GM12872 (cell line): ENCODE results near the gene ATAD3B.

Experiments
- TF ChIP-seq, protein P1 (sequence below): IDR thresholded peaks from 3 replicates; pipeline ENCODE4 v1.5.1; 2011; ENCODE audit warnings: low read depth, mild to moderate bottlenecking, low read length, moderate library complexity; ENCODE audit not compliant: insufficient read depth

The ATAD3B gene, protein sequence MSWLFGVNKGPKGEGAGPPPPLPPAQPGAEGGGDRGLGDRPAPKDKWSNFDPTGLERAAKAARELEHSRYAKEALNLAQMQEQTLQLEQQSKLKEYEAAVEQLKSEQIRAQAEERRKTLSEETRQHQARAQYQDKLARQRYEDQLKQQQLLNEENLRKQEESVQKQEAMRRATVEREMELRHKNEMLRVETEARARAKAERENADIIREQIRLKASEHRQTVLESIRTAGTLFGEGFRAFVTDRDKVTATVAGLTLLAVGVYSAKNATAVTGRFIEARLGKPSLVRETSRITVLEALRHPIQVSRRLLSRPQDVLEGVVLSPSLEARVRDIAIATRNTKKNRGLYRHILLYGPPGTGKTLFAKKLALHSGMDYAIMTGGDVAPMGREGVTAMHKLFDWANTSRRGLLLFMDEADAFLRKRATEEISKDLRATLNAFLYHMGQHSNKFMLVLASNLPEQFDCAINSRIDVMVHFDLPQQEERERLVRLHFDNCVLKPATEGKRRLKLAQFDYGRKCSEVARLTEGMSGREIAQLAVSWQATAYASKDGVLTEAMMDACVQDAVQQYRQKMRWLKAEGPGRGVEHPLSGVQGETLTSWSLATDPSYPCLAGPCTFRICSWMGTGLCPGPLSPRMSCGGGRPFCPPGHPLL

DNA sequence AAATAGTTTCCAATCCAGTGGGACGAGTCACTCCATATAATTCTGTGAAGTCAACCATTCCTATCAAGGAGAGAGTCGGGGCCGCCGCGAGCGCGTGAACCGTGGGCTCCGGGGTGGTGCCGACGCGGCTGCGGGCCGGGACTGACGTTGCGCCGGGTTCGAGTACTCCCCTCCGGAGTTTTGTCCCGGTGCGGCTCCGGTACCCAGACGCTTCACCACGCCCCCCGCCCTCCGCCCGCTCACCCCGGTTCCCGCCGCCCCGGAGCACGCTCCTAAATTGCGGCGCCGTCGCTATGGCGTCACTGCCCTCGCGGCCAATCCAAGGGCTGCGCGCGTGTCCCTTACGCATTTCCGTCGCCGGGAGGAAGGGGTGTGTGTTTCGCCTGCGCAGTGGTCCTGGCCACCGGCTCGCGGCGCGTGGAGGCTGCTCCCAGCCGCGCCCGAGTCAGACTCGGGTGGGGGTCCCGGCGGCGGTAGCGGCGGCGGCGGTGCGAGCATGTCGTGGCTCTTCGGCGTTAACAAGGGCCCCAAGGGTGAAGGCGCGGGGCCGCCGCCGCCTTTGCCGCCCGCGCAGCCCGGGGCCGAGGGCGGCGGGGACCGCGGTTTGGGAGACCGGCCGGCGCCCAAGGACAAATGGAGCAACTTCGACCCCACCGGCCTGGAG lies at the start of gene ATAD3B:
Gene ATAD3B (plus strand): TSS at position 377 of the 664 bp plus-strand sequence. CDS start 120 bp downstream, at position 497.
- TF ChIP-seq, protein P1, sequence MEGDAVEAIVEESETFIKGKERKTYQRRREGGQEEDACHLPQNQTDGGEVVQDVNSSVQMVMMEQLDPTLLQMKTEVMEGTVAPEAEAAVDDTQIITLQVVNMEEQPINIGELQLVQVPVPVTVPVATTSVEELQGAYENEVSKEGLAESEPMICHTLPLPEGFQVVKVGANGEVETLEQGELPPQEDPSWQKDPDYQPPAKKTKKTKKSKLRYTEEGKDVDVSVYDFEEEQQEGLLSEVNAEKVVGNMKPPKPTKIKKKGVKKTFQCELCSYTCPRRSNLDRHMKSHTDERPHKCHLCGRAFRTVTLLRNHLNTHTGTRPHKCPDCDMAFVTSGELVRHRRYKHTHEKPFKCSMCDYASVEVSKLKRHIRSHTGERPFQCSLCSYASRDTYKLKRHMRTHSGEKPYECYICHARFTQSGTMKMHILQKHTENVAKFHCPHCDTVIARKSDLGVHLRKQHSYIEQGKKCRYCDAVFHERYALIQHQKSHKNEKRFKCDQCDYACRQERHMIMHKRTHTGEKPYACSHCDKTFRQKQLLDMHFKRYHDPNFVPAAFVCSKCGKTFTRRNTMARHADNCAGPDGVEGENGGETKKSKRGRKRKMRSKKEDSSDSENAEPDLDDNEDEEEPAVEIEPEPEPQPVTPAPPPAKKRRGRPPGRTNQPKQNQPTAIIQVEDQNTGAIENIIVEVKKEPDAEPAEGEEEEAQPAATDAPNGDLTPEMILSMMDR = no peak

DNA sequence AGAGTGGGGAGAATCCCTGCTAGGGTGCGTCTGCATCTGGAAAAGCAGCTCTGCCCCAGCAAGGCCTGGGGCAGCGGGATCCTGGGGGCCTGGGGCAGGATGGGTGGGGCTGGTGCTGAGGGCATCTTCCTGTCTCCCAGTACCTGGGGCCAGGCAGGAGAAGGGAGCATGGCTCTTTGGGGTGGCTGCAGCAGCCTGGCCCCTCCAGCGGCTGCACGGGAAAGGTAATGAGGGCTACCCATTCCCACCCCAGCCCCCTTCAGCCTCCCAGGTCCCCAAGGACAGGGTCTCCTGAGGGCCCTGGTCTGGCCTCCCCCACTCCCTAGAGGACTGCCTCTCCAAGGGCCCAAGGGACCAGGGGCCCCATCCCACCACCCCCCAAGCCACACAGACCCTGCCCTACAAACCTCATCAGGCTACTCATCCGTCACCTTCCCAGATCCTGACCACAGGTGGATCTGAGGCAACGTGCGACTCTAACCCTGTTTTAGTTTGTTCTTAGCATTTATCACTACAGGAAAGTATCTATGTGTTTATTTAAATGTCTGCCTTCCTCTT lies 49.6 kb upstream of the ATAD3B start:
- TF ChIP-seq, protein P1 = no peak

DNA sequence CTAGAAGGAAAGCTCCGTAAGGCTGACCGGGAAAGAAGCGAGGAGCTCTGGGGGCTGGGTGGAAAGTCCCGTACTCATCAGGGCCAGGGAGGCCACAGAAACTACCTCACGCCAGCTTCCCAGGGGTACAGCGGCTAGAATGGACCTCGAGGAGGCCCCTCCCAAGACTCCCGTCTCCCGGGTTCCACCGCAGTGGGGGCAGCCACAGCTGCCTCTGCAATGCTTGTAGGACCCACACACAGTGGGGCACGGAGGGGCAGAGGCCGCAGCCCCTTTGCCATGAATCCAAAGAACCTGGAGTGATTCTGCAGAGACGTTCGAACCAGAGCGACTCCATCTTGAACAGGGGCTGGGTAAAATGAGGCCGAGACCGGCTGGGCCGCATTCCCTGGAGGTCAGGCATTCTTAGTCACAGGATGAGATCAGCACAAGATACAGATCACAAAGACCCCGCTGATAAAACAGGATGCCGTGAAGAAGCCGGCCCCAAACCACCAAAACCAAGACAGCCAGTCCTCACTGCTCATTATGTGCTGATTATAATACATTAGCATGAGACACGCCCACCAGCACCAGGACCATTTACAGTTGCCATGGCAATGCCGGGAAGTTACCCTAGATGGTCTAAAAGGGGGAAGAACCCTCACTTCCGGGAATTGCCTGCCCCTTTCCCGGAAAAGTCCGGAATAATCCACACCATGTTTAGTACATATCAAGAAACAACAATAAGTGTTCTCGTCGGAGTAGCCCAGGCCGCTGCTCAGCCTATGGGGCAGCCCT lies 48.9 kb upstream of the ATAD3B start:
- TF ChIP-seq, protein P1 = no peak

DNA sequence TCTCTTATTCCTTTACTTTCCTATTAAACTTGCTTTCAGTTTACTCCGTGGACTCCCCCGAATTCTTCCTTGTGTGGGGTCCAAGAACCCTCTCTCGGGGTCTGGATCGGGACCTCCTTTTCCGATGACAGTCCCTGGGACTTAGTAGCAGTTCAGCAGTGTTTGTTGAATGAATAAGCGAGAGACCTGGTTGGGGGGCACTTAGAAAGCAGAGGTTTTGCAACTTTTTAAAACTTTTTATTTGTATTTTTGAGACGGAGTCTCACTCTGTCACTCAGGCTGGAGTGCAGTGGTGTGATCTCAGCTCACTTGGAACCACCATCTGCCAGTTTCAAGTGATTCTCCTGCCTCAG lies 48.3 kb upstream of the ATAD3B start:
- TF ChIP-seq, protein P1 = no peak

DNA sequence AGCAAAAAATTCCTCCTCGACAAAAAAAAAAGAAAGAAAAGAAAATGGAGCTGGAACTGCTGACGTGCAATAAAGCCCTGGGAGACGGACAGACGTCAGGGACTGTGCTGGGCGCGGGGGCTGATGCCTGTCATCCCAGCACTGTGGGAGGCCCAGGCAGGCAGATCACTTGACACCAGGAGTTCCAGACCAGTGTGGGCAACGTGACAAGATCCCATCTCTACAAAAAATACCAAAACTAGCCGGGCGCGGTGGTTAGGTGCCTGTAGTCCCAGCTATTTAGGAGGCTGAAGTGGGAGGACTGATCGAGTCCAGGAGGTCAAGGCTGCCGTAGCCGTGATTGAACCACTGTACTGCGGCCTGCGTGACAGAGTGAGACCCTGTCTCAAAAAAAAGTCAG lies 46.9 kb upstream of the ATAD3B start:
- TF ChIP-seq, protein P1 = no peak

DNA sequence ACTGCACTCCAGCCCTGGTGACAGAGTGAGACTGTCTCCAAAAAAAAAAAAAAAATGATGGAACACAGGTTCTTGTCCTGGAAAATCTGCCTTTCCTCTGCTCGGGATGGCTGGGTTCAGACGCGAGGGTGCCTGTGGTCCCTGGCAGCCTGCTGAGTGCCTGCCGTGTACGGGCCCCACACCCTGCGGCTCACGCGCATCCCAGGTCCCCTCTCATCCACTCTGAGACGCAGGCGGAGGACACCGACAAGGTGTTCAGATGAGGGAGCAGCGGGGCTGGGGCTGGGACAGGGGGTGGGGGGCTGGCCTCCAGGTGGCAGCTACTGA lies 46.2 kb upstream of the ATAD3B start:
- TF ChIP-seq, protein P1 = no peak
